Neuronal stem cell (in vitro differentiated cells): ENCODE data around the gene GPR39.

Experiments
- DNase-seq: peaks from one replicate; pipeline ENCODE4 v3.0.0-alpha.2; 2013; ENCODE audit warnings: low spot score
- H2AFZ ChIP-seq: one replicate; pipeline ENCODE4 v1.6.1; 2013; ENCODE audit warnings: mild to moderate bottlenecking, low read length, inconsistent platforms
- H2AK5ac ChIP-seq: 2 replicates; pipeline ENCODE4 v1.6.1; 2013; ENCODE audit warnings: low read depth, mild to moderate bottlenecking, inconsistent platforms, low read length, moderate library complexity, mixed read lengths
- H2BK120ac ChIP-seq: 2 replicates; pipeline ENCODE4 v1.6.1; 2013; ENCODE audit warnings: low read depth, mild to moderate bottlenecking, inconsistent platforms, low read length, moderate library complexity, mixed read lengths
- H2BK12ac ChIP-seq: one replicate; pipeline ENCODE4 v1.6.1; 2013; ENCODE audit warnings: low read length, inconsistent platforms
- H2BK15ac ChIP-seq: 2 replicates; pipeline ENCODE4 v1.6.1; 2013; ENCODE audit warnings: mild to moderate bottlenecking, low read length, inconsistent platforms, mixed read lengths
- H2BK5ac ChIP-seq: one replicate; pipeline ENCODE4 v1.6.1; 2013; ENCODE audit warnings: inconsistent platforms, mild to moderate bottlenecking, low read length, moderate library complexity
- H3K14ac ChIP-seq: one replicate; pipeline ENCODE4 v1.6.1; 2013; ENCODE audit warnings: low read length, inconsistent platforms
- H3K18ac ChIP-seq: 2 replicates; pipeline ENCODE4 v1.6.1; 2013; ENCODE audit warnings: low read length, inconsistent platforms
- H3K23ac ChIP-seq: 2 replicates; pipeline ENCODE4 v1.6.1; 2013; ENCODE audit warnings: low read depth, mild to moderate bottlenecking, mixed read lengths, low read length, inconsistent platforms; ENCODE audit not compliant: poor library complexity
- H3K27ac ChIP-seq: replicated peaks from 3 replicates; pipeline ENCODE4 v1.5.1; 2013; ENCODE audit warnings: low read length, inconsistent platforms
- H3K27me3 ChIP-seq, 3 experiments: 2 replicates each; pipeline ENCODE4 v1.6.1; 2013; ENCODE audit warnings: low read length in 3 of 3, mild to moderate bottlenecking in 2 of 3, inconsistent platforms in 1 of 3, low read depth in 1 of 3, mixed read lengths in 1 of 3, moderate library complexity in 1 of 3; ENCODE audit not compliant: control insufficient read depth in 3 of 3, insufficient read depth in 3 of 3
- H3K36me3 ChIP-seq, 2 donors: replicated peaks in 1 of 2; 2 replicates each; pipeline ENCODE4 v1.6.1; 2013; ENCODE audit warnings: low read length in 2 of 2; ENCODE audit not compliant: control insufficient read depth in 2 of 2, insufficient read depth in 2 of 2
- H3K4ac ChIP-seq: 2 replicates; pipeline ENCODE4 v1.6.1; 2013; ENCODE audit warnings: inconsistent platforms, mild to moderate bottlenecking, low read length, moderate library complexity
- H3K4me1 ChIP-seq, 2 donors: 1 replicate in 1 of 2; 2 replicates in 1 of 2; pipeline ENCODE4 v1.6.1; 2013; ENCODE audit warnings: low read length in 2 of 2, low read depth in 1 of 2; ENCODE audit not compliant: control insufficient read depth in 2 of 2, insufficient read depth in 1 of 2
- H3K4me2 ChIP-seq: one replicate; pipeline ENCODE4 v1.6.1; 2013; ENCODE audit warnings: mild to moderate bottlenecking, low read length, inconsistent platforms; ENCODE audit not compliant: insufficient read depth, poor library complexity, severe bottlenecking
- H3K4me3 ChIP-seq, 2 donors: 2 replicates each; pipeline ENCODE4 v1.5.1; 2013; ENCODE audit warnings: low read length in 2 of 2, mild to moderate bottlenecking in 2 of 2, inconsistent platforms in 1 of 2, moderate library complexity in 1 of 2
- H3K79me1 ChIP-seq: one replicate; pipeline ENCODE4 v1.6.1; 2013; ENCODE audit warnings: low read depth, mild to moderate bottlenecking, inconsistent platforms, low read length, moderate library complexity
- H3K9ac ChIP-seq: one replicate; pipeline ENCODE4 v1.6.1; 2013; ENCODE audit warnings: mild to moderate bottlenecking, low read depth, low read length, inconsistent platforms; ENCODE audit not compliant: poor library complexity
- H3K9me3 ChIP-seq, 2 donors: replicated peaks in 1 of 2; 2 replicates each; pipeline versions ENCODE3 to v1.6.1; 2013; ENCODE audit warnings: low read length in 2 of 2, mild to moderate bottlenecking in 2 of 2, inconsistent platforms in 1 of 2, low read depth in 1 of 2, mixed read lengths in 1 of 2, moderate library complexity in 1 of 2; ENCODE audit not compliant: control insufficient read depth in 2 of 2, insufficient read depth in 1 of 2
- H4K8ac ChIP-seq: one replicate; pipeline ENCODE4 v1.6.1; 2013; ENCODE audit warnings: low read depth, mild to moderate bottlenecking, inconsistent platforms, low read length, moderate library complexity
- H4K91ac ChIP-seq: one replicate; pipeline ENCODE4 v1.6.1; 2013; ENCODE audit warnings: low read length, low read depth, mild to moderate bottlenecking, inconsistent platforms; ENCODE audit not compliant: poor library complexity
- WGBS, 2 donors: extraction: QIAGEN DNeasy Blood & Tissue Kit; methylation state at CpG; one replicate each; pipeline ENCODE4 v1.1.7; 2013; ENCODE audit warnings: missing lambda C conversion rate in 2 of 2, mixed read lengths in 1 of 2; ENCODE audit not compliant: insufficient read length in 2 of 2, insufficient replicate concordance in 1 of 2; ENCODE audit errors: extremely low coverage in 2 of 2; 5-methylcytosine and 5-hydroxymethylcytosine counted together

The GPR39 gene

GRCh38 chr2:132607426-132608090, 191.0 kb downstream of the GPR39 start:
- Histone ChIP-seq H3K4ac (no peak overlapping the region), H3K9ac (no peak overlapping the region), H3K18ac (no peak overlapping the region), H3K14ac (no peak overlapping the region), H3K79me1 (no peaks in the 10 kb centered on the region), H4K91ac (no peak overlapping the region), H3K23ac (no peak overlapping the region), H4K8ac (no peak overlapping the region), H3K4me2 (no peak overlapping the region), H3K27me3 (peaks cover 0 to 2% (median 0%) of the 10 kb centered on the region in 3 experiments), H2BK12ac (no peak overlapping the region), H2AFZ (no peak overlapping the region), H3K36me3 (no peaks in the 10 kb centered on the region), H3K4me1 (peaks cover 2 to 12% of the 10 kb centered on the region in 2 donors), H2BK15ac (no peak overlapping the region), H3K4me3 (no peak overlapping the region), H2BK5ac (no peak overlapping the region), H3K9me3 (peaks cover 0 to 3% of the 10 kb centered on the region in 2 donors), H3K27ac (no peak overlapping the region), H2AK5ac (no peak overlapping the region), H2BK120ac (no peak overlapping the region)
- no peak for DNase-seq
- WGBS, 2 donors = no CpG with 5 or more reads among the region's 4 CpGs

GRCh38 chr2:132608311-132608710, 191.7 kb downstream of the GPR39 start:
- no peak overlapping the region for H2AK5ac ChIP-seq
- H3K4me1 ChIP-seq = peaks cover 2 to 12% of the 10 kb centered on the region in 2 donors
- no peak overlapping the region for H2BK5ac ChIP-seq
- no peak for DNase-seq
- no peak overlapping the region for H3K18ac ChIP-seq
- no peak overlapping the region for H3K9ac ChIP-seq
- no peak overlapping the region for H3K23ac ChIP-seq
- no CpG with 5 or more reads among the region's 6 CpGs for WGBS, 2 donors
- H3K79me1 ChIP-seq = no peaks in the 10 kb centered on the region
- H3K4me3 ChIP-seq = no peak overlapping the region
- H3K4me2 ChIP-seq = no peak overlapping the region
- H3K14ac ChIP-seq = no peak overlapping the region
- H3K4ac ChIP-seq = no peak overlapping the region
- no peaks in the 10 kb centered on the region for H3K36me3 ChIP-seq
- H2BK120ac ChIP-seq = no peak overlapping the region
- H2BK12ac ChIP-seq = no peak overlapping the region
- peaks cover 0 to 2% (median 0%) of the 10 kb centered on the region in 3 experiments for H3K27me3 ChIP-seq
- peaks cover 0 to 3% of the 10 kb centered on the region in 2 donors for H3K9me3 ChIP-seq
- no peak overlapping the region for H4K8ac ChIP-seq
- H4K91ac ChIP-seq = no peak overlapping the region
- no peak overlapping the region for H2AFZ ChIP-seq
- H3K27ac ChIP-seq = no peak overlapping the region
- no peak overlapping the region for H2BK15ac ChIP-seq

GRCh38 chr2:132609101-132609890, 192.7 kb downstream of the GPR39 start:
- no peaks in the 10 kb centered on the region for H3K36me3 ChIP-seq
- no peak overlapping the region for H3K27ac ChIP-seq
- no peak overlapping the region for H2BK5ac ChIP-seq
- H3K18ac ChIP-seq = no peak overlapping the region
- no peak overlapping the region for H3K9ac ChIP-seq
- no peak overlapping the region for H4K91ac ChIP-seq
- no peak overlapping the region for H2BK12ac ChIP-seq
- peaks cover 2 to 12% of the 10 kb centered on the region in 2 donors for H3K4me1 ChIP-seq
- no peaks in the 10 kb centered on the region for H3K27me3 ChIP-seq
- no peak overlapping the region for H2BK15ac ChIP-seq
- peaks cover 0 to 3% of the 10 kb centered on the region in 2 donors for H3K9me3 ChIP-seq
- no peak overlapping the region for H2BK120ac ChIP-seq
- no peak overlapping the region for H3K14ac ChIP-seq
- H3K79me1 ChIP-seq = no peaks in the 10 kb centered on the region
- H4K8ac ChIP-seq = no peak overlapping the region
- H3K4ac ChIP-seq = no peak overlapping the region
- no peak overlapping the region for H3K23ac ChIP-seq
- no peak overlapping the region for H3K4me2 ChIP-seq
- H2AFZ ChIP-seq = no peak overlapping the region
- H3K4me3 ChIP-seq = no peak overlapping the region
- no peak for DNase-seq
- no peak overlapping the region for H2AK5ac ChIP-seq
- WGBS, 2 donors = no CpG with 5 or more reads among the region's 8 CpGs

DNA sequence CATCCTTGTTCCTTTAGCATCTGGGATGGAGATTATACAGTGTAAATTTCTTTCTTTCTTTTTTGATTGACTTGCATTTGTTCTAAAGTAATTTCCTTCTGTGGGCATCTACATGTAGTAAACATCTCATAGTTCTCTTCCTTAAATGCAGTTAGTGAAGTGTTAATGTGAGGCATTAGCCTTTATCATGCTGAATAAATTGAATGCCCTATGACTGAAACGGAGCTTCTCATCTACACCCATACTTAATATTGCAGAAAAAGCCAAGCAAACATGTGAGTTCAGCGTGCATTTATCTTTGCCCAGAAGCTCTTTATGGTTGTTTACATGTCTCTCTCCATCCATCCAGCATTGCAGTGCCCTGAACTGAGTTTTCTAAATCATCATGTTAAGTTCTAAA, 195.1 kb downstream of the GPR39 start:
- Histone ChIP-seq H2BK15ac (no peak overlapping the region), H2AFZ (no peak overlapping the region), H2AK5ac (no peak overlapping the region), H3K27ac (no peak overlapping the region), H3K4me3 (no peak overlapping the region), H2BK5ac (no peak overlapping the region), H3K4me2 (no peak overlapping the region), H3K14ac (no peak overlapping the region), H2BK12ac (no peak overlapping the region), H4K91ac (no peak overlapping the region), H2BK120ac (no peak overlapping the region), H3K23ac (no peak overlapping the region), H3K36me3 (no peaks in the 10 kb centered on the region), H3K79me1 (no peaks in the 10 kb centered on the region), H4K8ac (no peak overlapping the region), H3K9ac (no peak overlapping the region), H3K4ac (no peak overlapping the region), H3K4me1 (peaks cover 2 to 12% of the 10 kb centered on the region in 2 donors), H3K9me3 (no peaks in the 10 kb centered on the region), H3K18ac (no peak overlapping the region), H3K27me3 (no peaks in the 10 kb centered on the region)
- no CpG with 5 or more reads among the region's 2 CpGs for WGBS, 2 donors
- no peak for DNase-seq
